K562 (cell line): ENCODE results near the gene FBXL13. TPM values are rescaled to one million over a fixed set of nuclear protein-coding genes. Genes with fewer than 3 reads are reported as not detected.

Experiments
- ATAC-seq: fragments of 200-7000 bp; cut with Tn5 transposase; 3 replicates; pipeline ENCODE4 v1.9.1; 2020; ENCODE audit warnings: moderate library complexity
- BruUV-seq: library from RNA; stranded (reverse); fragments of 400-500 nt; replicated peaks from 2 replicates; lab custom pipeline; 2021; lab: Mats Ljungman, UMichigan
- CTCF ChIA-PET: fragments of 300-600 bp; formaldehyde crosslinking; extraction: SDS; loops from one replicate; lab custom pipeline; 2021; ENCODE audit warnings: low intra/inter-chr PET ratio; lab: Yijun Ruan, JAX
- POLR2A ChIA-PET: fragments of 300-600, 350-650 bp; sonication (Branson Sonifier 250); formaldehyde crosslinking; extraction: SDS; loops from one replicate; lab custom pipeline; 2021; ENCODE audit warnings: antibody characterized with exemption, inconsistent platforms; lab: Yijun Ruan, JAX
- DNase-seq, 4 experiments: peaks; one replicate each; pipeline versions ENCODE4 v3.0.0 to v3.0.0-alpha.2; 2011 to 2018; ENCODE audit warnings: low spot score in 3 of 4, mixed read lengths in 3 of 4; ENCODE audit errors: extremely low read depth in 1 of 4
- FAIRE-seq: peaks from 2 replicates; lab custom pipeline; 2011; peaks lifted over from hg19 to GRCh38; lab: Jason Lieb, UNC
- H2AFZ ChIP-seq: 2 replicates; pipeline ENCODE4 v1.6.0; 2011; ENCODE audit warnings: low read depth, low read length, control low read depth, inconsistent platforms
- H3K27ac ChIP-seq: fragments of 200-600 bp; 3 replicates; pipeline ENCODE4 v1.8.0; 2011; ENCODE audit warnings: low read depth, mild to moderate bottlenecking, control low read depth, inconsistent platforms, low read length, moderate library complexity, mixed read lengths; ENCODE audit errors: extremely low read depth
- H3K27me3 ChIP-seq, 2 experiments: fragments of 300-600 bp in 1 of 2; 2 replicates in 1 of 2; 3 replicates in 1 of 2; pipeline versions ENCODE4 v1.6.0 to v1.8.0; 2011; ENCODE audit warnings: inconsistent platforms in 2 of 2, low read length in 2 of 2, mild to moderate bottlenecking in 1 of 2, mixed read lengths in 1 of 2, moderate library complexity in 1 of 2; ENCODE audit not compliant: control insufficient read depth in 2 of 2, insufficient read depth in 2 of 2
- H3K36me3 ChIP-seq: fragments of 300-600 bp; 3 replicates; pipeline ENCODE4 v1.8.0; 2011; ENCODE audit warnings: mild to moderate bottlenecking, low read length, inconsistent platforms; ENCODE audit not compliant: control insufficient read depth, insufficient read depth
- H3K4me1 ChIP-seq, 2 experiments: fragments of 200-600 bp in 1 of 2; replicated peaks in 1 of 2; 2 replicates in 1 of 2; 3 replicates in 1 of 2; pipeline versions ENCODE4 v1.5.1 to v1.8.0; 2011; ENCODE audit warnings: inconsistent platforms in 2 of 2, low read length in 2 of 2, mild to moderate bottlenecking in 1 of 2, mixed read lengths in 1 of 2, moderate library complexity in 1 of 2; ENCODE audit not compliant: control insufficient read depth in 2 of 2, insufficient read depth in 2 of 2
- H3K4me2 ChIP-seq: 2 replicates; pipeline ENCODE4 v1.6.1; 2011; ENCODE audit warnings: low read length, control low read depth, inconsistent platforms, mixed read lengths; ENCODE audit not compliant: insufficient read depth
- H3K4me3 ChIP-seq: fragments of 200-600 bp; sonication (generic), shearing (Covaris generic); 2 replicates; pipeline ENCODE4 v1.5.1; 2016; ENCODE audit warnings: control low read depth, inconsistent platforms
- H3K79me2 ChIP-seq: fragments of 200-600 bp; 3 replicates; pipeline ENCODE4 v1.8.0; 2011; ENCODE audit warnings: low read length, inconsistent platforms; ENCODE audit not compliant: control insufficient read depth, insufficient read depth
- H3K9ac ChIP-seq, 2 experiments: 2 replicates each; pipeline versions ENCODE4 v1.6.0 to v1.6.1; 2011; ENCODE audit warnings: low read depth in 2 of 2, low read length in 2 of 2, control low read depth in 1 of 2, inconsistent platforms in 1 of 2, mild to moderate bottlenecking in 1 of 2, mixed read lengths in 1 of 2; ENCODE audit not compliant: insufficient read depth in 1 of 2
- H3K9me1 ChIP-seq: one replicate; pipeline ENCODE4 v1.6.0; 2011; ENCODE audit warnings: inconsistent platforms, mild to moderate bottlenecking, low read length, moderate library complexity; ENCODE audit not compliant: control insufficient read depth, insufficient read depth
- H3K9me3 ChIP-seq: replicated peaks from 2 replicates; pipeline ENCODE4 v1.5.1; 2011; ENCODE audit warnings: low read depth, low read length, inconsistent platforms; ENCODE audit not compliant: control insufficient read depth, insufficient read depth
- H4K20me1 ChIP-seq: replicated peaks from 2 replicates; pipeline ENCODE4 v1.6.1; 2011; ENCODE audit warnings: low read length, inconsistent platforms, mixed read lengths; ENCODE audit not compliant: control insufficient read depth, insufficient read depth
- ATF1 ChIP-seq, 2 experiments: fragments of 450-650 bp in 1 of 2; IDR thresholded peaks; 2 replicates each; pipeline ENCODE4 v1.6.1; 2016; ENCODE audit warnings: missing compliant biosample characterization in 1 of 2, missing genetic modification characterization in 1 of 2
- BCLAF1 ChIP-seq, 2 experiments: fragments of 450-650 bp in 1 of 2; IDR thresholded peaks; 2 replicates each; pipeline ENCODE4 v1.6.1; 2011 to 2017; ENCODE audit warnings: low read depth in 2 of 2, antibody characterized with exemption in 1 of 2, borderline replicate concordance in 1 of 2, low read length in 1 of 2, mild to moderate bottlenecking in 1 of 2, mixed read lengths in 1 of 2; ENCODE audit not compliant: control insufficient read depth in 1 of 2
- DMBX1 ChIP-seq: fragments of 250-450 bp; sonication (Bioruptor Pico); IDR thresholded peaks from 2 replicates; pipeline ENCODE4 v1.8.0; 2022; ENCODE audit warnings: inconsistent platforms, mild to moderate bottlenecking, moderate library complexity, borderline replicate concordance
- EZH2 ChIP-seq: IDR thresholded peaks from 2 replicates; pipeline ENCODE4 v1.6.1; 2012; ENCODE audit warnings: low read depth, mild to moderate bottlenecking, inconsistent platforms, low read length, borderline replicate concordance
- MTA1 ChIP-seq: fragments of 450-650 bp; IDR thresholded peaks from 2 replicates; pipeline ENCODE4 v1.6.1; 2017; ENCODE audit warnings: borderline replicate concordance
- NONO ChIP-seq, 2 experiments: fragments of 200-400 bp in 1 of 2; fragments of 450-650 bp in 1 of 2; formaldehyde crosslinking in 1 of 2; IDR thresholded peaks; 2 replicates each; pipeline ENCODE4 v1.6.1; 2017; ENCODE audit warnings: low read depth in 2 of 2, mild to moderate bottlenecking in 2 of 2, moderate library complexity in 2 of 2, low read length in 1 of 2
- SPI1 ChIP-seq: IDR thresholded peaks from 2 replicates; pipeline ENCODE4 v1.6.1; 2011; ENCODE audit warnings: low read depth, low read length, control low read depth, borderline replicate concordance
- TFAM ChIP-seq: fragments of 250-450 bp; sonication (Bioruptor Pico); conservative IDR thresholded peaks from 2 replicates; pipeline ENCODE4 v1.5.0; 2021; ENCODE audit warnings: mild to moderate bottlenecking, moderate library complexity
- TRIM24 ChIP-seq, 2 experiments: fragments of 450-650 bp; IDR thresholded peaks; 2 replicates each; pipeline ENCODE4 v1.6.1; 2016
- ZBED1 ChIP-seq: IDR thresholded peaks from 2 replicates; pipeline ENCODE4 v1.6.1; 2014
- ZBTB12 ChIP-seq: fragments of 250-450 bp; sonication (Bioruptor Pico); IDR thresholded peaks from 2 replicates; pipeline ENCODE4 v1.4.0; 2020
- ZNF668 ChIP-seq: fragments of 250-450 bp; sonication (Bioruptor Pico); IDR thresholded peaks from 2 replicates; pipeline ENCODE4 v1.8.0; 2022; ENCODE audit warnings: mild to moderate bottlenecking, inconsistent platforms
- ZNF785 ChIP-seq: fragments of 250-450 bp; sonication (Bioruptor Pico); IDR thresholded peaks from 2 replicates; pipeline ENCODE4 v1.4.0; 2020; ENCODE audit warnings: mild to moderate bottlenecking
- WGBS: fragments of 100-300 bp; shearing (Covaris generic); methylation state at CpG from one replicate; pipeline ENCODE4 v1.1.6; 2016; ENCODE audit warnings: low coverage, mixed read lengths; ENCODE audit not compliant: insufficient coverage; ENCODE audit errors: missing lambda C conversion rate; 5-methylcytosine and 5-hydroxymethylcytosine counted together
- in situ Hi-C: fragments of 300-500 bp; cut with MboI; formaldehyde crosslinking; loops from 4 replicates; pipeline ENCODE4 v1.15.0; 2018; ENCODE audit warnings: inconsistent platforms, mixed read lengths
- intact Hi-C: fragments of 100-400 bp; cut with micrococcal nuclease; formaldehyde crosslinking; loops from 2 replicates; pipeline ENCODE4 v1.14.2; 2022
- polyA plus RNA-seq, 8 experiments: library from polyadenylated mRNA; depleted of rRNA in 4 of 8; stranded (reverse) in 5 of 8; unstranded in 3 of 8; fragments of >200 nt; fragmentation: Nextera tagmentation in 2 of 8; fragmentation: Illumina TruSeq in 1 of 8; extraction: Ambion mirVana in 2 of 8; extraction: Trizol in 1 of 8; gene quantifications; 2 replicates each; pipeline versions ENCODE4 v1.2.1 to v1.2.3, GENCODE V29; 2011 to 2014; ENCODE audit warnings: inconsistent platforms in 1 of 8, missing spikeins in 1 of 8
- total RNA-seq, 7 experiments: library from RNA; depleted of rRNA in 6 of 7; stranded (reverse); fragments of >200 nt in 6 of 7; fragmentation: Illumina TruSeq in 2 of 7; extraction: Trizol in 2 of 7; gene quantifications; 2 replicates each; pipeline versions ENCODE4 v1.2.1 to v1.2.3, GENCODE V29; 2011 to 2021; ENCODE audit warnings: low replicate concordance in 1 of 7
- TF ChIP-seq, protein P1 (sequence below): sonication (generic); formaldehyde crosslinking; IDR thresholded peaks from 2 replicates; pipeline ENCODE4 v1.8.0; 2022; ENCODE audit warnings: mild to moderate bottlenecking, missing genetic modification reagents, borderline replicate concordance

FBXL13 gene
- total and polyA plus RNA-seq, 9 of the 15 experiments (the other 6 are each of a cell fraction or from before 2014, with no cell fraction given), result 16.3 to 55.0 (median 25.4) TPM

- FAIRE-seq, result peak; percentile 99
- TF ChIP-seq, protein P1, sequence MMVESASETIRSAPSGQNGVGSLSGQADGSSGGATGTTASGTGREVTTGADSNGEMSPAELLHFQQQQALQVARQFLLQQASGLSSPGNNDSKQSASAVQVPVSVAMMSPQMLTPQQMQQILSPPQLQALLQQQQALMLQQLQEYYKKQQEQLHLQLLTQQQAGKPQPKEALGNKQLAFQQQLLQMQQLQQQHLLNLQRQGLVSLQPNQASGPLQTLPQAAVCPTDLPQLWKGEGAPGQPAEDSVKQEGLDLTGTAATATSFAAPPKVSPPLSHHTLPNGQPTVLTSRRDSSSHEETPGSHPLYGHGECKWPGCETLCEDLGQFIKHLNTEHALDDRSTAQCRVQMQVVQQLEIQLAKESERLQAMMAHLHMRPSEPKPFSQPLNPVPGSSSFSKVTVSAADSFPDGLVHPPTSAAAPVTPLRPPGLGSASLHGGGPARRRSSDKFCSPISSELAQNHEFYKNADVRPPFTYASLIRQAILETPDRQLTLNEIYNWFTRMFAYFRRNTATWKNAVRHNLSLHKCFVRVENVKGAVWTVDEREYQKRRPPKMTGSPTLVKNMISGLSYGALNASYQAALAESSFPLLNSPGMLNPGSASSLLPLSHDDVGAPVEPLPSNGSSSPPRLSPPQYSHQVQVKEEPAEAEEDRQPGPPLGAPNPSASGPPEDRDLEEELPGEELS, result peak; percentile 93; the same call in 1 of the 2 replicates
- TF ChIP-seq SPI1 (no peak), BCLAF1 (IDR thresholded peaks at IDR 0.05; ENCODE audit: borderline replicate concordance in 1 of 2, control insufficient read depth in 1 of 2, low read depth in 2 of 2, low read length in 1 of 2) (peak in 1 of 2 experiments; percentile 83; a peak in 1 of 4 replicates), MTA1 (peak; percentile 86; the same call in 1 of the 2 replicates), ZNF668 (CRISPR knock-in tag) (no peak), TFAM (CRISPR knock-in tag) (no peak), ZBED1 (peak; percentile 88), EZH2 (0 out of 2 replicates have a peak, but pooled peaks have one; percentile 79), DMBX1 (CRISPR knock-in tag) (peak; percentile 91), TRIM24 (IDR thresholded peaks at IDR 0.05) (peak; percentile 91 to 94), NONO (IDR thresholded peaks at IDR 0.05; ENCODE audit: low read depth in 2 of 2, low read length in 1 of 2) (no peak; a peak in 1 of 4 replicates), ZBTB12 (CRISPR knock-in tag) (no peak), ATF1 (CRISPR knock-in tag; IDR thresholded peaks at IDR 0.05) (no peak), ATF1 (tag; IDR thresholded peaks at IDR 0.05) (peak; percentile 89), ZNF785 (CRISPR knock-in tag) (no peak)
Observed at GRCh38 chr7:103119791-103120291, 45.2 kb upstream of the FBXL13 start.

More at GRCh38 chr7:103119791-103120291, 45.2 kb upstream of the FBXL13 start:
- Histone ChIP-seq H3K27ac (peak overlapping the region; percentile 72), H3K36me3 (peaks cover 29% of the 10 kb centered on the region), H2AFZ (peak overlapping the region; percentile 64), H3K79me2 (no peaks in the 10 kb centered on the region), H3K27me3 (no peaks in the 10 kb centered on the region), H3K9ac (peak overlapping the region in 1 of 2 experiments; percentile 46; a peak in 2 of 4 replicates), H3K9me3 (no peaks in the 10 kb centered on the region), H3K4me3 (no peak overlapping the region), H3K4me2 (peak overlapping the region; percentile 70), H4K20me1 (0 out of 2 replicates have a peak, but pooled peaks cover 4% of the 10 kb centered on the region), H3K4me1 (peaks cover 14 to 38% of the 10 kb centered on the region in 2 experiments), H3K9me1 (no peaks in the 10 kb centered on the region)
- in situ Hi-C loops, result no loop called here
- ATAC-seq, result peak; percentile 96
- POLR2A ChIA-PET, result interaction anchor here (0.7 to 2.5 kb wide), 8 partner anchors 11 to 849 kb away, joined by 3 to 17 read pairs (median 4); partner anchors contain the start of gene NAPEPLD
- WGBS, result 2% methylated on average over 11 of the region's 11 CpGs
- DNase-seq, result peak; percentile 89 to 96 (median 92)
- no TSS peak for BruUV-seq
- CTCF ChIA-PET, result no interaction called here
- intact Hi-C loops, result loop anchor here (1.0 kb wide), 1 partner anchor 26 kb away; no protein-coding TSS in a partner anchor
